SK-N-SH (cell line): Measurements from ENCODE around the gene ANKRD11.

Source experiments
- EP300 ChIP-seq, 2 experiments: IDR thresholded peaks; 2 replicates each; pipeline versions ENCODE4 v1.4.0 to v1.6.1; 2012; ENCODE audit warnings: borderline replicate concordance in 1 of 2, low read depth in 1 of 2, low read length in 1 of 2
- EZH2phosphoT487 ChIP-seq: fragments of 200-600 bp; sonication (generic); IDR thresholded peaks from 2 replicates; pipeline ENCODE4 v1.6.1; 2017; ENCODE audit warnings: low read depth, mixed run types, mild to moderate bottlenecking, antibody characterized with exemption, moderate library complexity, borderline replicate concordance
- FOSL2 ChIP-seq: IDR thresholded peaks from 2 replicates; pipeline ENCODE4 v1.4.0; 2012; ENCODE audit warnings: low read depth, mild to moderate bottlenecking, moderate library complexity, borderline replicate concordance
- GABPA ChIP-seq: IDR thresholded peaks from 2 replicates; pipeline ENCODE4 v1.4.0; 2012; ENCODE audit warnings: low read depth, mild to moderate bottlenecking
- PBX3 ChIP-seq: IDR thresholded peaks from 2 replicates; pipeline ENCODE4; 2012
- POLR2AphosphoS5 ChIP-seq: IDR thresholded peaks from 2 replicates; pipeline ENCODE4 v1.6.1; 2012; ENCODE audit warnings: low read depth, low read length
- RAD21 ChIP-seq: IDR thresholded peaks from 2 replicates; pipeline ENCODE4 v1.6.1; 2012; ENCODE audit warnings: mild to moderate bottlenecking, low read length
- RFX5 ChIP-seq: IDR thresholded peaks from 2 replicates; pipeline ENCODE4 v1.6.1; 2012; ENCODE audit warnings: mild to moderate bottlenecking, improper control_type of control experiment, low read length
- SIN3A ChIP-seq: IDR thresholded peaks from 2 replicates; pipeline ENCODE4 v1.6.1; 2012; ENCODE audit warnings: low read depth, mild to moderate bottlenecking, low read length, moderate library complexity, borderline replicate concordance
- USF1 ChIP-seq: IDR thresholded peaks from 2 replicates; pipeline ENCODE4 v1.4.0; 2012; ENCODE audit warnings: low read depth, borderline replicate concordance
- TF ChIP-seq, protein P1 (sequence below): fragments of 200-600 bp; sonication (generic); IDR thresholded peaks from 2 replicates; pipeline ENCODE4 v1.6.1; 2017; ENCODE audit warnings: antibody characterized with exemption, mild to moderate bottlenecking, moderate library complexity
- TF ChIP-seq, protein P2 (sequence below): IDR thresholded peaks from 2 replicates; pipeline ENCODE4 v1.4.0; 2012; ENCODE audit warnings: low read depth
- TF ChIP-seq, protein P3 (sequence below): IDR thresholded peaks from 2 replicates; pipeline ENCODE4 v1.6.1; 2012; ENCODE audit warnings: mild to moderate bottlenecking, low read depth, low read length, moderate library complexity

DNA sequence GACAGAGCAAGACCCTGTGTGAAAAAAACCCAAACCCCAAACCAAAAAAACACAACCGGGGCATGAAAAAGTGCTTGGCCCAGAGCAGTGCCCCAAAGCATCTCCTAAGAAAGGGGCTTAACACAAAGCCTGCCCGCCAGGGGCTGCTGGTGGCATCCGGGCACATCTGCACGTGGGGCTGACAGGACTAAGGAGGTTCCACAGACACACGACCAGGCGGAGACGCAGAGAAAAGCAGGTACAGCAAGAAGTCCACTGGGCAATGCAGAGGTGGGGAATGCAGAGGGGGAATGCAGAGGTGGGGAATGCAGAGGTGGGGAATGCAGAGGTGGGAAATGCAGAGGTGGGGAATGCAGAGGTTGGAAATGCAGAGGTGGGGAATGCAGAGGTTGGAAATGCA lies 163.6 kb downstream of the ANKRD11 start:
- TF ChIP-seq, protein P1, sequence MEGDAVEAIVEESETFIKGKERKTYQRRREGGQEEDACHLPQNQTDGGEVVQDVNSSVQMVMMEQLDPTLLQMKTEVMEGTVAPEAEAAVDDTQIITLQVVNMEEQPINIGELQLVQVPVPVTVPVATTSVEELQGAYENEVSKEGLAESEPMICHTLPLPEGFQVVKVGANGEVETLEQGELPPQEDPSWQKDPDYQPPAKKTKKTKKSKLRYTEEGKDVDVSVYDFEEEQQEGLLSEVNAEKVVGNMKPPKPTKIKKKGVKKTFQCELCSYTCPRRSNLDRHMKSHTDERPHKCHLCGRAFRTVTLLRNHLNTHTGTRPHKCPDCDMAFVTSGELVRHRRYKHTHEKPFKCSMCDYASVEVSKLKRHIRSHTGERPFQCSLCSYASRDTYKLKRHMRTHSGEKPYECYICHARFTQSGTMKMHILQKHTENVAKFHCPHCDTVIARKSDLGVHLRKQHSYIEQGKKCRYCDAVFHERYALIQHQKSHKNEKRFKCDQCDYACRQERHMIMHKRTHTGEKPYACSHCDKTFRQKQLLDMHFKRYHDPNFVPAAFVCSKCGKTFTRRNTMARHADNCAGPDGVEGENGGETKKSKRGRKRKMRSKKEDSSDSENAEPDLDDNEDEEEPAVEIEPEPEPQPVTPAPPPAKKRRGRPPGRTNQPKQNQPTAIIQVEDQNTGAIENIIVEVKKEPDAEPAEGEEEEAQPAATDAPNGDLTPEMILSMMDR: no peak
- TF ChIP-seq USF1 (no peak), RFX5 (no peak), EZH2phosphoT487 (no peak), EP300 (IDR thresholded peaks at IDR 0.05; ENCODE audit: borderline replicate concordance in 1 of 2, low read depth in 1 of 2, low read length in 1 of 2) (no peak), PBX3 (no peak), RAD21 (no peak), SIN3A (no peak), POLR2AphosphoS5 (no peak), FOSL2 (no peak), GABPA (no peak)
- TF ChIP-seq, protein P2, sequence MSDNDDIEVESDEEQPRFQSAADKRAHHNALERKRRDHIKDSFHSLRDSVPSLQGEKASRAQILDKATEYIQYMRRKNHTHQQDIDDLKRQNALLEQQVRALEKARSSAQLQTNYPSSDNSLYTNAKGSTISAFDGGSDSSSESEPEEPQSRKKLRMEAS: no peak
- TF ChIP-seq, protein P3, sequence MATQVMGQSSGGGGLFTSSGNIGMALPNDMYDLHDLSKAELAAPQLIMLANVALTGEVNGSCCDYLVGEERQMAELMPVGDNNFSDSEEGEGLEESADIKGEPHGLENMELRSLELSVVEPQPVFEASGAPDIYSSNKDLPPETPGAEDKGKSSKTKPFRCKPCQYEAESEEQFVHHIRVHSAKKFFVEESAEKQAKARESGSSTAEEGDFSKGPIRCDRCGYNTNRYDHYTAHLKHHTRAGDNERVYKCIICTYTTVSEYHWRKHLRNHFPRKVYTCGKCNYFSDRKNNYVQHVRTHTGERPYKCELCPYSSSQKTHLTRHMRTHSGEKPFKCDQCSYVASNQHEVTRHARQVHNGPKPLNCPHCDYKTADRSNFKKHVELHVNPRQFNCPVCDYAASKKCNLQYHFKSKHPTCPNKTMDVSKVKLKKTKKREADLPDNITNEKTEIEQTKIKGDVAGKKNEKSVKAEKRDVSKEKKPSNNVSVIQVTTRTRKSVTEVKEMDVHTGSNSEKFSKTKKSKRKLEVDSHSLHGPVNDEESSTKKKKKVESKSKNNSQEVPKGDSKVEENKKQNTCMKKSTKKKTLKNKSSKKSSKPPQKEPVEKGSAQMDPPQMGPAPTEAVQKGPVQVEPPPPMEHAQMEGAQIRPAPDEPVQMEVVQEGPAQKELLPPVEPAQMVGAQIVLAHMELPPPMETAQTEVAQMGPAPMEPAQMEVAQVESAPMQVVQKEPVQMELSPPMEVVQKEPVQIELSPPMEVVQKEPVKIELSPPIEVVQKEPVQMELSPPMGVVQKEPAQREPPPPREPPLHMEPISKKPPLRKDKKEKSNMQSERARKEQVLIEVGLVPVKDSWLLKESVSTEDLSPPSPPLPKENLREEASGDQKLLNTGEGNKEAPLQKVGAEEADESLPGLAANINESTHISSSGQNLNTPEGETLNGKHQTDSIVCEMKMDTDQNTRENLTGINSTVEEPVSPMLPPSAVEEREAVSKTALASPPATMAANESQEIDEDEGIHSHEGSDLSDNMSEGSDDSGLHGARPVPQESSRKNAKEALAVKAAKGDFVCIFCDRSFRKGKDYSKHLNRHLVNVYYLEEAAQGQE: no peak
